ENCODE data around the gene DEGS1. TPM values are rescaled to one million over a fixed set of nuclear protein-coding genes. Genes with fewer than 3 reads are reported as not detected.

Gene DEGS1
- total and polyA plus RNA-seq, 3 donors from 2014 or later = 58.1 to 83.0 (median 60.5) TPM

GRCh38 chr1:224192082-224192788 is 9.2 kb downstream of the DEGS1 start:
- Histone ChIP-seq H3K4me1 (no peaks in the 10 kb centered on the region), H3K9me3 (no peaks in the 10 kb centered on the region), H3K4me3 (no peak overlapping the region), H3K27me3 (no peaks in the 10 kb centered on the region), H3K36me3 (ENCODE audit: low read depth, missing control alignments) (no peaks in the 10 kb centered on the region), H3K27ac (no peak overlapping the region)
- 77 to 78% methylated on average over 5 of the region's 5 CpGs for WGBS, 2 donors
- intact Hi-C loops (cut with DNase I; ENCODE audit: low total_unique reads) = no loop called here
- DNase-seq = no peak
- no peak for TF ChIP-seq POLR2A (IDR thresholded peaks at IDR 0.05)
- TF ChIP-seq, protein P1, sequence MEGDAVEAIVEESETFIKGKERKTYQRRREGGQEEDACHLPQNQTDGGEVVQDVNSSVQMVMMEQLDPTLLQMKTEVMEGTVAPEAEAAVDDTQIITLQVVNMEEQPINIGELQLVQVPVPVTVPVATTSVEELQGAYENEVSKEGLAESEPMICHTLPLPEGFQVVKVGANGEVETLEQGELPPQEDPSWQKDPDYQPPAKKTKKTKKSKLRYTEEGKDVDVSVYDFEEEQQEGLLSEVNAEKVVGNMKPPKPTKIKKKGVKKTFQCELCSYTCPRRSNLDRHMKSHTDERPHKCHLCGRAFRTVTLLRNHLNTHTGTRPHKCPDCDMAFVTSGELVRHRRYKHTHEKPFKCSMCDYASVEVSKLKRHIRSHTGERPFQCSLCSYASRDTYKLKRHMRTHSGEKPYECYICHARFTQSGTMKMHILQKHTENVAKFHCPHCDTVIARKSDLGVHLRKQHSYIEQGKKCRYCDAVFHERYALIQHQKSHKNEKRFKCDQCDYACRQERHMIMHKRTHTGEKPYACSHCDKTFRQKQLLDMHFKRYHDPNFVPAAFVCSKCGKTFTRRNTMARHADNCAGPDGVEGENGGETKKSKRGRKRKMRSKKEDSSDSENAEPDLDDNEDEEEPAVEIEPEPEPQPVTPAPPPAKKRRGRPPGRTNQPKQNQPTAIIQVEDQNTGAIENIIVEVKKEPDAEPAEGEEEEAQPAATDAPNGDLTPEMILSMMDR (IDR thresholded peaks at IDR 0.05) = no peak

- Histone ChIP-seq H3K27ac (no peak overlapping the region), H3K9me3 (no peaks in the 10 kb centered on the region), H3K27me3 (no peaks in the 10 kb centered on the region), H3K36me3 (ENCODE audit: low read depth, missing control alignments) (no peaks in the 10 kb centered on the region), H3K4me3 (no peak overlapping the region), H3K4me1 (no peaks in the 10 kb centered on the region)
- WGBS, 2 donors = 93% methylated on average over 8 of the region's 8 CpGs
- TF ChIP-seq, protein P1 (IDR thresholded peaks at IDR 0.05) = no peak
- intact Hi-C loops (cut with DNase I; ENCODE audit: low total_unique reads) = no loop called here
- no peak for DNase-seq
These were observed 10.4 kb downstream of the DEGS1 start for GRCh38 chr1:224193319-224193966.

DNA sequence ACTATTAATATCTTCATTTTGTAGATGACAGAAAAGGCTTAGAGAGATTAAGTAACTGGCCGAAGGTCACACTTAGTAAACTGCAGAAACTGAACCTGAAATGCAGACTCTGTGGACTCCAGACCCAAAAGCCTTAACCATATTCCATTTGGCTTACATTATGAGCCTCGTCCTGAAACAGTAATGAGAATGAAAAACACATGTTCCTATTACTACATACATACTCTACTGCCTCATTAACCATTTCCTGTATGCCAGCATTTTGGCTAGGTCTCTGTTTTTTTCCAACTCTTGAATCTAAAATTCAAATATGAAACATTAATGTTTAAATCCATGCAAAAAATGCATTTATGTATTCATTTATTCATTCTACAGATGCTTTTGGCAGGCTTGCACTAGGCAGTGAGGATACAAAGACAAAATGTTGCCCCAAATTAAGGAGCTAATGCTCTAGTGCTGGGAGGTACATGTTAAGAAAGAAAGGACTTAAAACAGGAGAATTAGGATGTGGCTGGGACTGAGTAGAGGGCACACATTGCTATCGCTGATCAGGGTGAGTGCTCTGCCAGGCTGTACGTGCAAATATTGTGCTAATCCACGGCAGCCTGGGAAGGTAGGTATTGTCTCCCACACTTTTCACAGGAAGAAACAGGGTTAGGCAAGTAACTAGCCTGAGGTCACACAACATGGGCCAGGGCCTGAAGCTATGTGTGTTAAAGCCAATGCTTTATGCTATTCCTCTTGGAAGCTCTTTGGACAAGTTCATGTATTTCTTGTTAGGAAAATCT is 14.0 kb downstream of the DEGS1 start:
- intact Hi-C loops (cut with DNase I; ENCODE audit: low total_unique reads) = no loop called here

DNA sequence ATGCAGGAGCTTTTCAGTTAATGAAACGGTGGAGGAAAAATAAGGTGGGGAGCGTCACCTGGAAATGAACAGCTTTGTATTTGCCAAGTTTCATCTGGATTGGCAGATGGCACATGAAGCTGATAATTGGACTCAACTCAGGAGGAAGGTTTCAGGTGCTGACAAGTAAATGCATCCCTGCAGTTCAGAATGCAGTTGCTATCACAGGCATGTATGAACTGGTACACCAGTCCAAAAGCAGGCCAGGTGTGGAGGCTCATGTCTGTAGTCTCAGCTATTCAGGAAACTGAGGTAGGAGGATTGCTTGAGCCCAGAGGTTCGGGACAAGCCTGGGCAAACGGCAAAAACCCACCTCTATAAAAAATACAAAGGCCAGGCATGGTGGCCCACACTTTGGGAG is 15.5 kb downstream of the DEGS1 start:
- Histone ChIP-seq H3K36me3 (ENCODE audit: low read depth, missing control alignments) (no peaks in the 10 kb centered on the region), H3K27me3 (no peaks in the 10 kb centered on the region), H3K9me3 (no peaks in the 10 kb centered on the region), H3K4me1 (peaks cover under 1% of the 10 kb centered on the region), H3K27ac (no peak overlapping the region), H3K4me3 (no peak overlapping the region)
- TF ChIP-seq, protein P1 (IDR thresholded peaks at IDR 0.05) = no peak
- TF ChIP-seq POLR2A (IDR thresholded peaks at IDR 0.05) = no peak
- intact Hi-C loops (cut with DNase I; ENCODE audit: low total_unique reads) = no loop called here
- no peak for DNase-seq
- WGBS, 2 donors = 93 to 97% methylated on average over 4 of the region's 4 CpGs

More for the DNA sequence above, 14.0 kb downstream of the DEGS1 start:
- TF ChIP-seq, protein P1 (IDR thresholded peaks at IDR 0.05) = no peak
- no peak for TF ChIP-seq POLR2A (IDR thresholded peaks at IDR 0.05)
- H3K4me1 ChIP-seq = no peaks in the 10 kb centered on the region
- WGBS, 2 donors = 79 to 81% methylated on average over 5 of the region's 5 CpGs
- no peaks in the 10 kb centered on the region for H3K27me3 ChIP-seq
- no peak overlapping the region for H3K27ac ChIP-seq
- H3K4me3 ChIP-seq = no peak overlapping the region
- H3K36me3 ChIP-seq (ENCODE audit: low read depth, missing control alignments) = no peaks in the 10 kb centered on the region
- no peaks in the 10 kb centered on the region for H3K9me3 ChIP-seq
- no peak for DNase-seq
